Ovary (tissue), 3 donors: ENCODE data around the gene GALNT16.

Experiments
- EP300 ChIP-seq: sonication (generic); formaldehyde crosslinking; IDR thresholded peaks from one replicate; pipeline ENCODE4 v1.6.1; 2017; ENCODE audit warnings: antibody characterized with exemption
- TF ChIP-seq, protein P1 (sequence below), 3 donors: fragments of 450-650 bp in 2 of 3; fragments of 200-600 bp in 1 of 3; IDR thresholded peaks; one replicate each; pipeline versions ENCODE4 v1.5.1 to v1.8.0; 2016 to 2022; ENCODE audit warnings: antibody characterized with exemption in 3 of 3, mild to moderate bottlenecking in 1 of 3
- donor health status: DM: no; HTN: no; CAD: no.

- TF ChIP-seq EP300: no peak
- TF ChIP-seq, protein P1, sequence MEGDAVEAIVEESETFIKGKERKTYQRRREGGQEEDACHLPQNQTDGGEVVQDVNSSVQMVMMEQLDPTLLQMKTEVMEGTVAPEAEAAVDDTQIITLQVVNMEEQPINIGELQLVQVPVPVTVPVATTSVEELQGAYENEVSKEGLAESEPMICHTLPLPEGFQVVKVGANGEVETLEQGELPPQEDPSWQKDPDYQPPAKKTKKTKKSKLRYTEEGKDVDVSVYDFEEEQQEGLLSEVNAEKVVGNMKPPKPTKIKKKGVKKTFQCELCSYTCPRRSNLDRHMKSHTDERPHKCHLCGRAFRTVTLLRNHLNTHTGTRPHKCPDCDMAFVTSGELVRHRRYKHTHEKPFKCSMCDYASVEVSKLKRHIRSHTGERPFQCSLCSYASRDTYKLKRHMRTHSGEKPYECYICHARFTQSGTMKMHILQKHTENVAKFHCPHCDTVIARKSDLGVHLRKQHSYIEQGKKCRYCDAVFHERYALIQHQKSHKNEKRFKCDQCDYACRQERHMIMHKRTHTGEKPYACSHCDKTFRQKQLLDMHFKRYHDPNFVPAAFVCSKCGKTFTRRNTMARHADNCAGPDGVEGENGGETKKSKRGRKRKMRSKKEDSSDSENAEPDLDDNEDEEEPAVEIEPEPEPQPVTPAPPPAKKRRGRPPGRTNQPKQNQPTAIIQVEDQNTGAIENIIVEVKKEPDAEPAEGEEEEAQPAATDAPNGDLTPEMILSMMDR (IDR thresholded peaks at IDR 0.05): no peak
Measured at GRCh38 chr14:69232388-69232787, 27.6 kb upstream of the GALNT16 start.
